ENCODE data around the gene TRAPPC2.

The TRAPPC2 gene

GRCh38 chrX:13734278-13735172 is at the start of gene TRAPPC2, which contains the start of gene OFD1:
Gene TRAPPC2 (minus strand): TSS chrX:13734620. CDS start chrX:13719963, 14,657 bp downstream.
Gene OFD1 (plus strand): TSS chrX:13734748. CDS start chrX:13735072, 324 bp downstream.
- peak; percentile 85 for DNase-seq

GRCh38 chrX:13780868-13781427 is 46.5 kb upstream of the TRAPPC2 start:
- no peak for DNase-seq

- DNase-seq: no peak
These were observed 44.5 kb upstream of the TRAPPC2 start for GRCh38 chrX:13778916-13779315.

- DNase-seq: no peak
These were observed 42.0 kb upstream of the TRAPPC2 start for GRCh38 chrX:13776387-13776786.

- no peak for DNase-seq
These were observed 41.4 kb upstream of the TRAPPC2 start for GRCh38 chrX:13775837-13776236.

GRCh38 chrX:13774696-13775095 is 40.3 kb upstream of the TRAPPC2 start:
- DNase-seq: no peak

GRCh38 chrX:13770013-13770535 is 35.7 kb upstream of the TRAPPC2 start:
- DNase-seq: no peak

GRCh38 chrX:13768939-13769338 is 34.5 kb upstream of the TRAPPC2 start:
- DNase-seq: no peak

- DNase-seq: no peak
These were observed 30.3 kb upstream of the TRAPPC2 start for GRCh38 chrX:13764765-13765164.

GRCh38 chrX:13764281-13764680 is 29.9 kb upstream of the TRAPPC2 start:
- DNase-seq: no peak

GRCh38 chrX:13763489-13763888 is 29.1 kb upstream of the TRAPPC2 start:
- DNase-seq: no peak

- no peak for DNase-seq
These were observed 27.4 kb upstream of the TRAPPC2 start for GRCh38 chrX:13761606-13762414.

GRCh38 chrX:13760426-13760825 is 26.0 kb upstream of the TRAPPC2 start:
- DNase-seq: no peak

GRCh38 chrX:13759152-13759718 is 24.8 kb upstream of the TRAPPC2 start:
- no peak for DNase-seq

GRCh38 chrX:13756381-13756780 is 22.0 kb upstream of the TRAPPC2 start:
- DNase-seq: no peak

GRCh38 chrX:13755254-13755653 is 20.8 kb upstream of the TRAPPC2 start:
- DNase-seq: no peak

GRCh38 chrX:13754765-13755164 is 20.3 kb upstream of the TRAPPC2 start:
- DNase-seq: no peak

- DNase-seq: no peak
These were observed 18.2 kb upstream of the TRAPPC2 start for GRCh38 chrX:13752646-13753045.

GRCh38 chrX:13752141-13752540 is 17.7 kb upstream of the TRAPPC2 start:
- DNase-seq: no peak

GRCh38 chrX:13750812-13751211 is 16.4 kb upstream of the TRAPPC2 start:
- no peak for DNase-seq

- peak; percentile 35 for DNase-seq
These were observed 15.8 kb upstream of the TRAPPC2 start for GRCh38 chrX:13750204-13750603.

- no peak for DNase-seq
These were observed 14.1 kb upstream of the TRAPPC2 start for GRCh38 chrX:13748486-13748885.

- DNase-seq: no peak
These were observed 13.4 kb upstream of the TRAPPC2 start for GRCh38 chrX:13747836-13748235.
